GM12878 (cell line): ENCODE data around the gene DNPEP. TPM values are rescaled to one million over a fixed set of nuclear protein-coding genes. Genes with fewer than 3 reads are reported as not detected.

Source experiments
- ATAC-seq: fragments of 200-7000 bp; cut with Tn5 transposase; 3 replicates; pipeline ENCODE4 v1.9.1; 2020; ENCODE audit warnings: mild to moderate bottlenecking, moderate library complexity
- BruUV-seq: library from RNA; stranded (reverse); fragments of 400-500 nt; replicated peaks from 2 replicates; lab custom pipeline; 2021; lab: Mats Ljungman, UMichigan
- CTCF ChIA-PET: fragments of 300-600 bp; sonication (Branson Sonifier 250); formaldehyde crosslinking; extraction: SDS; loops from one replicate; lab custom pipeline; 2021; ENCODE audit warnings: inconsistent platforms; lab: Yijun Ruan, JAX
- POLR2A ChIA-PET: fragments of 350-600 bp; formaldehyde crosslinking; extraction: SDS; loops from one replicate; lab custom pipeline; 2021; ENCODE audit warnings: inconsistent platforms; lab: Charles Lee
- RAD21 ChIA-PET: fragments of 300-600 bp; sonication (Branson Sonifier 250); formaldehyde crosslinking; loops from one replicate; lab custom pipeline; 2023; ENCODE audit warnings: antibody characterized with exemption; ENCODE audit not compliant: unreplicated experiment; lab: Charles Lee
- SMC1A ChIA-PET: fragments of 300-600 bp; sonication (Branson Sonifier 250); formaldehyde crosslinking; loops from one replicate; lab custom pipeline; 2023; ENCODE audit not compliant: unreplicated experiment, uncharacterized antibody; lab: Charles Lee
- DNase-seq: peaks from one replicate; pipeline ENCODE4 v3.0.0-alpha.2; 2011; ENCODE audit warnings: low read depth, low spot score
- FAIRE-seq: peaks from 3 replicates; lab custom pipeline; 2011; peaks lifted over from hg19 to GRCh38; lab: Jason Lieb, UNC
- H2AFZ ChIP-seq: 2 replicates; pipeline ENCODE4 v1.6.0; 2011; ENCODE audit warnings: low read depth, low read length, control low read depth; ENCODE audit not compliant: control insufficient read depth
- H3K27ac ChIP-seq: 2 replicates; pipeline ENCODE4 v1.5.1; 2011; ENCODE audit warnings: control low read depth; ENCODE audit not compliant: control insufficient read depth, insufficient read depth
- H3K27me3 ChIP-seq, 2 experiments: replicated peaks in 1 of 2; 2 replicates each; pipeline versions ENCODE4 v1.6.0 to v1.6.1; 2011; ENCODE audit warnings: low read length in 1 of 2; ENCODE audit not compliant: control insufficient read depth in 2 of 2, insufficient read depth in 2 of 2
- H3K36me3 ChIP-seq, 2 experiments: 2 replicates each; pipeline ENCODE4 v1.5.1; 2011; ENCODE audit warnings: low read length in 1 of 2; ENCODE audit not compliant: control insufficient read depth in 2 of 2, insufficient read depth in 2 of 2
- H3K4me1 ChIP-seq: 2 replicates; pipeline ENCODE4 v1.6.1; 2011; ENCODE audit warnings: mild to moderate bottlenecking, low read length, moderate library complexity, mixed read lengths; ENCODE audit not compliant: control insufficient read depth, insufficient read depth
- H3K4me2 ChIP-seq: 2 replicates; pipeline ENCODE4 v1.6.0; 2011; ENCODE audit warnings: control low read depth; ENCODE audit not compliant: control insufficient read depth, insufficient read depth
- H3K4me3 ChIP-seq: fragments of 200-600 bp; sonication (generic); 2 replicates; pipeline ENCODE4 v1.5.1; 2016
- H3K79me2 ChIP-seq: 2 replicates; pipeline ENCODE4 v1.6.0; 2011; ENCODE audit warnings: low read length; ENCODE audit not compliant: control insufficient read depth, insufficient read depth
- H3K9ac ChIP-seq: 2 replicates; pipeline ENCODE4 v1.8.0; 2011; ENCODE audit warnings: low read length, control low read depth, mixed read lengths; ENCODE audit not compliant: control insufficient read depth, insufficient read depth
- H3K9me3 ChIP-seq: replicated peaks from 3 replicates; pipeline ENCODE4 v1.5.1; 2011; ENCODE audit warnings: mild to moderate bottlenecking, low read length; ENCODE audit not compliant: control insufficient read depth, insufficient read depth
- H4K20me1 ChIP-seq: 2 replicates; pipeline ENCODE4 v1.6.0; 2011; ENCODE audit not compliant: control insufficient read depth, insufficient read depth
- CBFB ChIP-seq: IDR thresholded peaks from 2 replicates; pipeline ENCODE4 v1.6.1; 2016; ENCODE audit warnings: antibody characterized with exemption, low read depth
- CEBPB ChIP-seq, 2 experiments: fragments of 150-350 bp in 1 of 2; IDR thresholded peaks; 2 replicates each; pipeline ENCODE4 v1.6.1; 2012 to 2014; ENCODE audit warnings: low read depth in 2 of 2, low read length in 2 of 2, borderline replicate concordance in 1 of 2, inconsistent platforms in 1 of 2
- CEBPZ ChIP-seq: fragments of 150-350 bp; IDR thresholded peaks from 2 replicates; pipeline ENCODE4 v1.6.1; 2016; ENCODE audit warnings: low read depth, low read length
- EP300 ChIP-seq, 2 experiments: fragments of 150-350 bp in 1 of 2; IDR thresholded peaks; 2 replicates each; pipeline ENCODE4 v1.6.1; 2011 to 2012; ENCODE audit warnings: low read depth in 2 of 2, low read length in 2 of 2, borderline replicate concordance in 1 of 2, improper control_type of control experiment in 1 of 2, inconsistent platforms in 1 of 2; ENCODE audit not compliant: control insufficient read depth in 1 of 2
- FOXM1 ChIP-seq: IDR thresholded peaks from 2 replicates; pipeline ENCODE4 v1.6.1; 2012; ENCODE audit warnings: low read depth, mild to moderate bottlenecking, inconsistent platforms, low read length, moderate library complexity
- IRF4 ChIP-seq: IDR thresholded peaks from 2 replicates; pipeline ENCODE4 v1.6.1; 2011; ENCODE audit warnings: low read depth, low read length
- MLLT1 ChIP-seq: fragments of 450-650 bp; IDR thresholded peaks from 2 replicates; pipeline ENCODE4 v1.6.1; 2016; ENCODE audit warnings: mild to moderate bottlenecking
- MXI1 ChIP-seq: fragments of 150-350 bp; IDR thresholded peaks from 2 replicates; pipeline ENCODE4 v1.6.1; 2011; ENCODE audit warnings: low read depth, mild to moderate bottlenecking, inconsistent platforms, low read length, improper control_type of control experiment
- TCF7 ChIP-seq: IDR thresholded peaks from 2 replicates; pipeline ENCODE4 v1.6.1; 2014; ENCODE audit warnings: antibody characterized with exemption, borderline replicate concordance
- ZSCAN29 ChIP-seq: fragments of 450-650 bp; IDR thresholded peaks from 2 replicates; pipeline ENCODE4 v1.6.1; 2017; ENCODE audit warnings: mild to moderate bottlenecking, moderate library complexity
- WGBS: methylation state at CpG from one replicate; pipeline ENCODE4 v1.1.6; 2016; ENCODE audit warnings: low lambda C conversion rate; ENCODE audit not compliant: insufficient replicate concordance, insufficient coverage; ENCODE audit errors: missing lambda C conversion rate; 5-methylcytosine and 5-hydroxymethylcytosine counted together
- in situ Hi-C: fragments of 300-500 bp; cut with MboI; formaldehyde crosslinking; loops from 9 replicates; pipeline ENCODE4 v1.14.3; 2018; ENCODE audit warnings: mixed read lengths
- intact Hi-C: fragments of 100-400 bp; cut with micrococcal nuclease; formaldehyde crosslinking; loops from one replicate; pipeline ENCODE4 v1.14.2; 2022; ENCODE audit not compliant: unreplicated experiment
- polyA plus RNA-seq, 11 experiments: library from polyadenylated mRNA; depleted of rRNA in 4 of 11; unstranded in 6 of 11; stranded (reverse) in 5 of 11; fragments of >200 nt; fragmentation: Nextera tagmentation in 4 of 11; fragmentation: Illumina TruSeq in 1 of 11; extraction: Ambion mirVana in 4 of 11; extraction: Trizol in 1 of 11; gene quantifications; 1 replicate in 1 of 11; 2 replicates in 10 of 11; pipeline versions ENCODE4 v1.2.1 to v1.2.3, GENCODE V29; 2011 to 2016; ENCODE audit warnings: inconsistent platforms in 2 of 11, missing spikeins in 2 of 11, low read depth in 1 of 11
- total RNA-seq, 4 experiments: library from RNA; depleted of rRNA in 3 of 4; stranded (reverse); fragments of >200 nt in 3 of 4; fragmentation: Illumina TruSeq in 1 of 4; extraction: Trizol in 1 of 4; gene quantifications; 2 replicates each; pipeline versions ENCODE4 v1.2.1 to v1.2.3, GENCODE V29; 2013 to 2021

The DNPEP gene
- total and polyA plus RNA-seq, 10 of the 15 experiments (the other 5 are each of a cell fraction or from before 2014, with no cell fraction given) = 33.1 to 82.0 (median 64.1) TPM

GRCh38 chr2:219429958-219430606 lies 42.4 kb upstream of the DNPEP start:
- H4K20me1 ChIP-seq = no peaks in the 10 kb centered on the region; the same call in 1 of the 2 replicates
- ChIA-PET RAD21 (interaction anchor here (1.1 kb wide), 1 partner anchor 100 kb away, joined by 3 read pairs; no protein-coding TSS in a partner anchor), SMC1A (interaction anchor here (0.6 to 0.9 kb wide), 2 partner anchors 27 to 108 kb away, joined by 3 read pairs; no protein-coding TSS in a partner anchor), CTCF (interaction anchor here (0.6 to 1.0 kb wide), 5 partner anchors 29 to 101 kb away, joined by 3 to 4 read pairs (median 3); no protein-coding TSS in a partner anchor), POLR2A (no interaction called here)
- ATAC-seq (no peak), DNase-seq (no peak), FAIRE-seq (no peak)
- H3K36me3 ChIP-seq = no peaks in the 10 kb centered on the region
- no peak for TF ChIP-seq IRF4
- TF ChIP-seq CEBPZ = no peak
- no peak for TF ChIP-seq MLLT1
- TF ChIP-seq FOXM1 = no peak
- TF ChIP-seq CBFB = no peak
- no peak for TF ChIP-seq MXI1
- TF ChIP-seq TCF7 = no peak
- no peak for TF ChIP-seq CEBPB (IDR thresholded peaks at IDR 0.05; ENCODE audit: borderline replicate concordance in 1 of 2, low read depth in 2 of 2, low read length in 2 of 2)
- TF ChIP-seq ZSCAN29 = no peak
- TF ChIP-seq EP300 (IDR thresholded peaks at IDR 0.05; ENCODE audit: borderline replicate concordance in 1 of 2, control insufficient read depth in 1 of 2, low read depth in 2 of 2, low read length in 2 of 2) = no peak
- H3K9me3 ChIP-seq = no peaks in the 10 kb centered on the region
- H3K27me3 ChIP-seq = peaks cover 0 to 4% of the 10 kb centered on the region in 2 experiments; a peak in 2 of 4 replicates
- BruUV-seq = no TSS peak
- H3K9ac ChIP-seq = no peak overlapping the region
- no peak overlapping the region for H3K4me2 ChIP-seq
- H3K27ac ChIP-seq = no peak overlapping the region
- no peaks in the 10 kb centered on the region for H3K4me1 ChIP-seq
- no peak overlapping the region for H3K4me3 ChIP-seq
- WGBS = 43% methylated on average over 6 of the region's 7 CpGs
- in situ Hi-C loops = no loop called here
- H3K79me2 ChIP-seq = no peaks in the 10 kb centered on the region
- intact Hi-C loops = no loop called here
- no peak overlapping the region for H2AFZ ChIP-seq
